Right lobe of liver (tissue), 6 donors: ENCODE data around the gene BAG5. TPM values are rescaled to one million over a fixed set of nuclear protein-coding genes. Genes with fewer than 3 reads are reported as not detected.

Experiments used
- ATAC-seq, 4 donors: fragments of 200-7000 bp; cut with Tn5 transposase; one replicate each; pipeline ENCODE4 v1.9.1; 2020; ENCODE audit warnings: mild to moderate bottlenecking in 4 of 4, moderate library complexity in 4 of 4
- DNase-seq, 3 donors: peaks; one replicate each; pipeline ENCODE4 v3.0.0-alpha.2; 2020
- H3K27ac ChIP-seq, 3 donors: fragments of 200-600 bp; one replicate each; pipeline ENCODE4 v1.8.0; 2022
- H3K27me3 ChIP-seq, 2 donors: fragments of 200-600 bp; one replicate each; pipeline ENCODE4 v1.8.0; 2022
- H3K36me3 ChIP-seq, 4 donors: fragments of 200-600 bp; sonication (generic) in 1 of 4; one replicate each; pipeline versions ENCODE4 v1.5.1 to v1.8.0; 2017 to 2022; ENCODE audit warnings: control low read depth in 1 of 4
- H3K4me1 ChIP-seq, 4 donors: fragments of 200-600 bp; sonication (generic) in 1 of 4; one replicate each; pipeline versions ENCODE4 v1.5.1 to v1.8.0; 2017 to 2022; ENCODE audit warnings: control low read depth in 1 of 4
- H3K4me3 ChIP-seq, 3 donors: fragments of 200-600 bp; one replicate each; pipeline ENCODE4 v1.8.0; 2022
- H3K9me3 ChIP-seq, 4 donors: fragments of 200-600 bp; sonication (generic) in 1 of 4; one replicate each; pipeline versions ENCODE4 v1.5.1 to v1.8.0; 2017 to 2022; ENCODE audit warnings: control low read depth in 1 of 4
- POLR2A ChIP-seq: fragments of 450-650 bp; IDR thresholded peaks from one replicate; pipeline ENCODE4 v1.6.1; 2017; ENCODE audit warnings: antibody characterized with exemption, mild to moderate bottlenecking
- WGBS: methylation state at CpG from one replicate; pipeline ENCODE4 v1.1.6; 2018; ENCODE audit warnings: low coverage, low lambda C conversion rate; ENCODE audit not compliant: insufficient coverage; ENCODE audit errors: missing lambda C conversion rate; 5-methylcytosine and 5-hydroxymethylcytosine counted together
- intact Hi-C, 2 donors: fragments of 100-400 bp; cut with DNase I; formaldehyde crosslinking; loops; one replicate each; pipeline versions ENCODE4 v1.11.2 to v1.14.1; 2022
- total RNA-seq, 6 experiments: library from RNA; depleted of rRNA in 2 of 6; stranded (reverse); fragments of >200 nt in 2 of 6; fragmentation: NEBNext Ultra II Directional in 3 of 6; extraction: Animal tissue kit (Norgen Biotek cat#: 25700) in 3 of 6; gene quantifications; one replicate each; pipeline versions ENCODE4 v1.1.0 to v1.2.4, GENCODE V29; 2016 to 2023
- TF ChIP-seq, protein P1 (sequence below), 4 donors: fragments of 200-600 bp in 3 of 4; fragments of 450-650 bp in 1 of 4; IDR thresholded peaks; one replicate each; pipeline versions ENCODE4 v1.5.1 to v1.8.0; 2016 to 2022; ENCODE audit warnings: antibody characterized with exemption in 4 of 4, mild to moderate bottlenecking in 2 of 4
- donor health status: DM: no; HTN: yes; CAD: no.
- donor health status: DM: no; HTN: no; CAD: no.
- donor health status: DM: no; HTN: no; CAD: no.
- donor health status: DM: no; HTN: yes; CAD: no.
- donor health status: DM: no; HTN: yes; CAD: no.

Gene BAG5
- total RNA-seq, 6 experiments from 2014 or later, result 6.5 to 11.4 (median 10.9) TPM

DNA sequence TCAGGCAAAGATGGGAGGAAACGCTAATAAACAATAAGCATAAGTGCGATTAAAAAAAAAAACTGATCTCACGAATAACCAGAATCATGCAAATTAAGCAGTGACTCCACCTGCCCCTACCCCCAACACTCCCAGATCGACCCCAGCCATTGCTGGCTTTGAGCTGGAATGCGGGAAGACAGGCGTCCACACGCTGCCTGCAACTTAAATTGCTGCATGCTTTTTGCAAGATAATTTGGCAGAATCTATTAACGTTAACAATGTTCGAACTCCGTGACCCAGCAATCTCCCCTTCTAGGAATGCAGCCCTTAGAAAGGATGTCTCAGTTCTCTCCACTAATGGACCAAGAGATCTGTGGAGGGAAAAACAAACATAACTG lies 38.9 kb downstream of the BAG5 start:
- Histone ChIP-seq H3K27ac (no peak overlapping the region), H3K36me3 (no peaks in the 10 kb centered on the region), H3K4me1 (peaks cover 0 to 40% (median 8%) of the 10 kb centered on the region in 4 donors), H3K27me3 (peaks cover 0 to 10% of the 10 kb centered on the region in 2 donors), H3K4me3 (no peak overlapping the region), H3K9me3 (no peaks in the 10 kb centered on the region)
- WGBS, result 61% methylated on average over 10 of the region's 10 CpGs
- TF ChIP-seq, protein P1, sequence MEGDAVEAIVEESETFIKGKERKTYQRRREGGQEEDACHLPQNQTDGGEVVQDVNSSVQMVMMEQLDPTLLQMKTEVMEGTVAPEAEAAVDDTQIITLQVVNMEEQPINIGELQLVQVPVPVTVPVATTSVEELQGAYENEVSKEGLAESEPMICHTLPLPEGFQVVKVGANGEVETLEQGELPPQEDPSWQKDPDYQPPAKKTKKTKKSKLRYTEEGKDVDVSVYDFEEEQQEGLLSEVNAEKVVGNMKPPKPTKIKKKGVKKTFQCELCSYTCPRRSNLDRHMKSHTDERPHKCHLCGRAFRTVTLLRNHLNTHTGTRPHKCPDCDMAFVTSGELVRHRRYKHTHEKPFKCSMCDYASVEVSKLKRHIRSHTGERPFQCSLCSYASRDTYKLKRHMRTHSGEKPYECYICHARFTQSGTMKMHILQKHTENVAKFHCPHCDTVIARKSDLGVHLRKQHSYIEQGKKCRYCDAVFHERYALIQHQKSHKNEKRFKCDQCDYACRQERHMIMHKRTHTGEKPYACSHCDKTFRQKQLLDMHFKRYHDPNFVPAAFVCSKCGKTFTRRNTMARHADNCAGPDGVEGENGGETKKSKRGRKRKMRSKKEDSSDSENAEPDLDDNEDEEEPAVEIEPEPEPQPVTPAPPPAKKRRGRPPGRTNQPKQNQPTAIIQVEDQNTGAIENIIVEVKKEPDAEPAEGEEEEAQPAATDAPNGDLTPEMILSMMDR (IDR thresholded peaks at IDR 0.05), result no peak
- no peak for TF ChIP-seq POLR2A
- ATAC-seq (no peak), DNase-seq (no peak)
- intact Hi-C loops, result no loop called here

DNA sequence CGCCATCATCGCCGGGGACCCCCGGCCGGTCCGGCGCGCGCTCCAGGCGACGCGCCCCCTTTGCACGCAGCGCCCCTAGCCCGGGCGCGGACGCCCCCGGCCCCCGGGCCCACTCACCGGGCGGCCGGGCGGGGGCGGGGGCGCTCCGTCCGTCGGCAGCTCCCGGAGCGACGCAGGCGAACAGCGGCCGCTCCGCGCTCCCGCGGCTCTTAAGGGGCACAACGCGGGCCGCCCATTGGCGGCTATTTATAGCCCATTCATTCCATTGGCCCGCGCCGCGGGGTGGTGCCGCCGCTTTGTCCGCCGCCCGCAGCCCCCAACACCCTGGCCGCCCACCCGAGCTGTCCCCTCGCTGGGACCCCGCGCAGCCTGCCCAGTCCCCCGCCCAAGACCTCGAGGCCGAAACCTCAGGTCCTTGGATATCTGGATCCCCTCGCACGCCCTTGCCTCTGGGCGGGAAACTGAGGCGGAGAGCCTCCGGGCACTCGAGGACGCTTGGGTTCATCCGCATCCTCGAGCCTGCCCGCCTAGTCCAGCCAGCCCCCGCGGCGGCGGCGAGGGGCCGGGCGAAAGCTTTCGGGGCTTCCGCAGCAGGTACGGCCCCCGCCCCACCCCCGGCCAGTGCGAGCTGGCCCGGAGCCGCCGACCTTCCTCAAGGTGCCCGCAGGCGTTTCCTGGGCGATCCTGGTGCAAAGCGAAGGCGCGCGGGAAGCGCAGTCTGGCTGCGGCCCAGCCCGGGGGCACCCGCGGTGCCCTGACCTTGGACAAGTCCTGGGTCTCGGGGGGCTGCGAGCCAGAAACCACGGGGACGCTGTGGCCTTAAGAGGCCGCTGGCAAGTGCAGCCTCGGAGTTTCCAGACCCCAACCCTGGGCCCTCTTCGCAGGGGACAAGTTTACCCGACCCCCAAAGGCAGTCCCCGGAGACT lies 39.5 kb downstream of the BAG5 start, which contains the start of gene CKB:
TSS of gene CKB (minus strand) at position 182 of the 926 bp plus-strand sequence. CDS start 337 bp downstream, outside the sequence.
- ATAC-seq (peak; percentile 14 to 28 (median 18)), DNase-seq (peak in 2 of 3 donors; percentile 51 to 66)
- intact Hi-C loops, result no loop called here
- peaks cover 0 to 41% (median 8%) of the 10 kb centered on the region in 4 donors for H3K4me1 ChIP-seq
- peaks cover 0 to 10% of the 10 kb centered on the region in 2 donors for H3K27me3 ChIP-seq
- H3K4me3 ChIP-seq, result peak within 1 kb of the TSS; percentile 40 to 50 (median 42)
- H3K27ac ChIP-seq, result peak within 1 kb of the TSS in 1 of 3 donors; percentile 8
- H3K9me3 ChIP-seq, result no peaks in the 10 kb centered on the region
- 53% methylated on average over 3 of the region's 107 CpGs for WGBS
- TF ChIP-seq, protein P1 (IDR thresholded peaks at IDR 0.05), result no peak
- peak; percentile 58 for TF ChIP-seq POLR2A
- no peaks in the 10 kb centered on the region for H3K36me3 ChIP-seq

DNA sequence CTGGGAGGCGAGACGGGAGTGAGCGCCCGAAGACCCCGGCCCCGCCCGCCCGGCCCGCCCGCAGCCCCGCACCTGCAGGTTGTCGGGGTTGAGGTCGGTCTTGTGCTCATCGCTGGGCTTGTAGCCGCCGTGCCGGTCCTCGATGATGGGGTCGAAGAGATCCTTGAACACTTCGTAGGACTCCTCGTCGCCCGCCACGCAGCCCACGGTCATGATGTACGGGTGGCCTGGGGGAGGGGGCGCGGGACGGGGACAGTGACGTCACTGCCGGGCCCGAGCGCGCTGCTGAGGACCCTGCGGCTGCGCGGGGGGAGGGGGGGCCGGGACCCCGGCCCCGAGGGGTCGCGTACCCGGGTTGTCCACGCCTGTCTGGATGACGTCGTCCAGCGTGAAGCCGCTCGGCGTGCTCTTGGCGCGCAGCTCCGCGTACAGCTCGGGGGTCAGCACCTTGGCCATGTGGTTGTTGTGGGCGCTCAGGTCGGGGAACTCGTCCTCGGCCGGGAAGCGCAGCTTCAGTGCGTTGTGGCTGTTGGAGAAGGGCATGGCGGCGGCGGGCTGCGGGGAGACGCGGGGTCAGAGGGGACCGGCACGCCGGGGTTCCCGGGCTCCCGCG lies 40.4 kb downstream of the BAG5 start:
- H3K27ac ChIP-seq, result peak overlapping the region in 1 of 3 donors; percentile 8
- DNase-seq, result peak in 2 of 3 donors; percentile 31 to 58
- WGBS, result 0% methylated on average over 3 of the region's 74 CpGs
- intact Hi-C loops, result no loop called here
- H3K27me3 ChIP-seq, result peaks cover 0 to 10% of the 10 kb centered on the region in 2 donors
- H3K4me3 ChIP-seq, result peak overlapping the region; percentile 40 to 50 (median 42)
- H3K4me1 ChIP-seq, result peaks cover 0 to 41% (median 5%) of the 10 kb centered on the region in 4 donors
- ATAC-seq, result no peak
- no peaks in the 10 kb centered on the region for H3K36me3 ChIP-seq
- TF ChIP-seq POLR2A, result no peak
- TF ChIP-seq, protein P1 (IDR thresholded peaks at IDR 0.05), result no peak
- H3K9me3 ChIP-seq, result no peaks in the 10 kb centered on the region

DNA sequence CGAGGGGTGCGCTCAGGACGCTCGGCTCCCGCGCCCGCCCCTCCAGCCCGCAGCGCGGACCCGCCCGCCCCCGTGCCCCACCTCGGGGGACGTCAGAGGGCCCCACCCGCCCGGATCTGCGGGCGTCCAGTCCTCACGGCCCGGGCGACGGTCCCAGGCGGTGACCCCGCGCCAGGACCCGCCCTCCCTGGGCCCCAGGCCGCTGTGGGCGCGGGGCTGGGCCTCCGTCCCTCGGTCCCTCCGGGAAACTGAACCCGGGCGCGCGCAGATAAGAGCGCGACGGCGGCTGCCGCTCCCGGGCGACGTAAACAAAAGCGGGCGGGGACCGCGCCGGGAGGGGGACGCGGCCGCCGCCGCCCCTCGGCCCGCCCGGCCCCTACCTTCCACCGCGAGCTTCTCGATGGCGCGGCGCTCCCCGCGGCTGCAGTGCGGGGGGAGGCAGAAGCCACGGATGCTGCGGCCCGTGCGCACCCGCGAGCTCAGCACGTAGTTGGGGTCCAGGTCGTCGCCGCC lies 41.0 kb downstream of the BAG5 start:
- DNase-seq (peak in 1 of 3 donors; percentile 36), ATAC-seq (peak; percentile 9 to 41 (median 29))
- no peaks in the 10 kb centered on the region for H3K36me3 ChIP-seq
- intact Hi-C loops, result no loop called here
- peaks cover 0 to 10% of the 10 kb centered on the region in 2 donors for H3K27me3 ChIP-seq
- no peaks in the 10 kb centered on the region for H3K9me3 ChIP-seq
- WGBS, result 0% methylated on average over 31 of the region's 77 CpGs
- TF ChIP-seq, protein P1 (IDR thresholded peaks at IDR 0.05), result no peak
- TF ChIP-seq POLR2A, result no peak
- peaks cover 0 to 37% (median 5%) of the 10 kb centered on the region in 4 donors for H3K4me1 ChIP-seq
- H3K4me3 ChIP-seq, result peak overlapping the region; percentile 40 to 50 (median 42)
- peak overlapping the region in 1 of 3 donors; percentile 8 for H3K27ac ChIP-seq
